NCI-H526 treated with DMSO at 0.1 percent for 48 hours (cell line): ENCODE measurements around the gene ANO2.

Source experiments
- DNase-seq: peaks from one replicate; lab custom pipeline; 2025; lab: John Stamatoyannopoulos, UW

Gene ANO2

GRCh38 chr12:5723711-5724252 is 221.3 kb downstream of the ANO2 start:
- DNase-seq = no peak

DNA sequence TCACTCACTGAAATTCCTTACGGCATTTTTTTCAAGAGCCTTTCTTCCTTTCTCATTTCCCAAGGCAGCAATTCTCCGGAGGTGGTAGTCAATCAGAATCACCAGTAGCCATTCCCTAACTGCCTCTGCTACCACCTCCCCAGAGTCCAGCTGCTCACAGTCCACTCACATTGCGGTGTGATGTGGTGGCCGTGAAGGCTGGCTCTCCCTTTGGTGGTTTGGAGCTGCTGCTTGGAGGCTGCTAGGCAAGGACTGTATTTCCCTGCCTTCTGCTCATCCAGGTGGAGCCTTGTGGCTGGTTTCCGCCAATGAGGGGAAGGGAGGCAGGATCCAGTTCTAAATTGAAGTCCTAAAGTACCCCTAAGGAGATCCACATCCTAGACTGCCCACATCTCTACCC is 222.0 kb downstream of the ANO2 start:
- DNase-seq = no peak

DNA sequence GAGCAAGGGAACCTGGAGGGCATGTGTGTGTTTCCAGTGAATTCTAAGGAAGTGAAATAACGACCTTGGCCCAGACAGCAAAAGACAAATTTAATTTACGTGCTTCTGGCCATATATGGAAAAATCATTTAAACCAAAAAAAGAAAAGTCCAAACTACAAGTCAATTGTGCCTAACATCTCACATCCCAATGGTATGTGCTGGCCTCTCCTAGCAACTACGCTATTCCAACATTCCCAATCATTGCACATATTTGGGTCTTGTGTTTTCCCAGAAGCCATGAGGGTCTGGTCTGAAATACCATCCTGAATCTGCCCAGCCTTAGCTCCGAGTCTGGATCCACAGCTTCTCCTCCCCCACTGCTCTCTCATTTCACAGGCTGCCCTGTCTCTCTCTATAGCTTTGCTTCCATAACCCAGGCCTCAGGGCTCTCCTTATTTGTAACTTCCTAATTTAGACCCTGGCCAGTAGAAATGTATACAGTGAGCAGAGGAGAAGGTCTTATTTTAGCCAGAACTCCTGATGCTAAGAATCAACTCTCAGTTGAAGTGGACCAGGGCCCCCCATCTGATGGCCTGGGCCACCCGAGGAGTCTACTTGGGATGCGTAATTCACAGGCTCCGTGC is 224.6 kb downstream of the ANO2 start:
- no peak for DNase-seq

GRCh38 chr12:5718680-5719079 is 226.4 kb downstream of the ANO2 start:
- DNase-seq = no peak

DNA sequence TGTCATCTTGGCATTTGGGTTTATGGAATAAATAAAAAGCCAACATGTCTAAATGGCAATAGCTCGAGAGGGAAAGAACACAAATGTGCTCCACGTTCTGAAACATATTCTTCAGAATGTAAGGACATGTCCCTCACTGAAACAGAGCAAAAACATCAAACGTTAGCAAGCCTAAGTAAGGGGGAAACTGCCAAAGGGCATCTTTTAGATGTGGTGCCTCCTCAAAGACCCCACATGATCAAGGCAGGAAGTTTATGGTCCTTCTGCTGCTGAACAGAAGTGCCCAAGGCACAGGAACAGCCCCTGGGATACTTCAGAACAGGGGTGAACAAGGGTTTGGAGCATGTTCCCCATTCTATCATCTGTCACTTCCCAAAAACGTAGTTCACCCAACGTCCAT is 227.0 kb downstream of the ANO2 start:
- no peak for DNase-seq

- DNase-seq = no peak
These were observed 228.1 kb downstream of the ANO2 start for GRCh38 chr12:5716976-5717375.

GRCh38 chr12:5716201-5716600 is 228.9 kb downstream of the ANO2 start:
- DNase-seq = no peak

DNA sequence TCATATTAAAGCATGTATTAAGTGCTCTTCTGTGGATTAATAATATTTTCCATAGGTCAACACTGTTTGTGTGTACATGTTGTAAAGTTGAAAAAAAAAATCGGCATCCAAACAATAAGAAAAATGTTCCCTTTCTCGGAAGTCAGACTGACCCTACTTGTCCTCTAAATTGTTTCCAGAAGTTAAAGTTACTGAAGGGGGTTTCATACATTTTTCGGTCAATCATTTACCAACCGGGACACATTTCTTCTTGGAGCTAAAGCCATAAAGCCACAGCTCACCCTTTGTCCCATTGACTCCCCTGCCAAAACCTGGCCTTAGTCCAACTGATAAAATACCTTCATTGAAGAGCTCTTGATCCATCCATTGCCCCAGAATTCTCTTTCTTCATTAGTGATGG is 230.0 kb downstream of the ANO2 start:
- no peak for DNase-seq

DNA sequence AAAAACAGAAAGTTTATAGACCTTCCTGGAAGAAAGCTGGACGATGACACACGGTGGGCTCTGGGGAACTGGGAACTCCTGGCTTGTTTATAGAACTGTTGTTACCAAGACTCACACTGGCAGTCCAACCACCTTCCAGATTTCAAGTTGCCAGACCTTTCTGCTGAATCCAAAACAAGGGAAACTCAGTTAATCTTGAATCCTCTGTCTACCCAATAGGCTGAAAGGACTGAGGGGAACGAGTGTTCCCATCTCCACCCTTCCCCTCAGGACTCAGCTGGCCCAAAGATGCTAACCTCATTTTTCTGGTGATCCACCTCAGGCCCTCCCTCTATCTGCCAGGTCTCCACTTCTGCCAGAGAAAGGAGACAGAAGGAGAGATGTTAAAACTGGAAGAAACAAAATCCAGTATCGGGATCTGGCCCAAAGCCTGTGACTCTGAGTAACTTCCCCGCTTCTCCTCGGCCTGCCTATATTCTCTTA is 231.4 kb downstream of the ANO2 start:
- DNase-seq = no peak

DNA sequence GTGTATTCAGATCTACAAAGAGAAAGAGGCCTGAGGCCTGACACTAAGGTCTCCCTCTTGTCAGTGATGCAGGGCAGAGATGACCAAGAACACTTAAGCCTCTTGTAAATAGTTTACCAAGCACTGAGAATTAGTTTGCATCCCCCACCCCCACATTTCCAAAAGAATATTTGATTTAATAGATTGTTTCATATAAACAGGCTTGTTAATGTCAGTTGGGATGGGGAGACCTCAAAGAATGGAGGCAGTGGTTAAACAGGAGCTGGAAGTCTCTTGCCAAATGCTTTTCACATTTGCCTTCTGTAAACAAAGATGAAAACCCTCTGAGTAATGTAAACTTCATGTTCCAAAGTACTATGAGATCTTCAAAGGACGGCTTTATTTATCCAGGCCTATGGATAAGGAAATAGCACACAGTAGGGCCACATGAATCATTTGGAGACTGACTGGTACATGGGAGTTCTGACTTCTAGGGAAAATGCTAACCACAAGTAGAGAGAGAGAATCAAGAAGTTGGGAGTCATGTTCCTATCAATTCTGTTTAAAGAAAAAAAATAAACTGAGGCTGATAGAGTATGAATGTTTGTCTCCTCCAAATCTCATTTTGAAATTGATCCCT is 234.7 kb downstream of the ANO2 start:
- no peak for DNase-seq

GRCh38 chr12:5708371-5708770 is 236.7 kb downstream of the ANO2 start:
- DNase-seq = no peak

DNA sequence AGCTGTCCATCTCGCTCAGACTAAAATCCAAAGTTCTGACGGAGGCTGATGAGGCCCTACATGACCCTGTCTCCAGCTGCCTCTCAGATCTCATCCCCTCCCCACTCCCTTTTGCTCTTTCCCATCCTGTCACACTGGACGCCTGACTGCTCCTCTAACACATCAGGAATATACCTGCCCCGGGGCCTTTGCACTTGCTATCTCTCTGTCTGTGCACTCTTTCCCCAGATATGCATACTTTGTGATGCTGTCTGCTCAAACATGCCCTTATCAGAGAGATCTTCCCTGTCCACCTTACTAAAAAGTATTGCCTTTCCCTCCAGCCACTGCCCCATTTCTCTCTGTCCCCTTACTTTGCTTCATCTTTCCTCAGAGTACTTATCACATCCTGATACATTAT is 238.8 kb downstream of the ANO2 start:
- no peak for DNase-seq

DNA sequence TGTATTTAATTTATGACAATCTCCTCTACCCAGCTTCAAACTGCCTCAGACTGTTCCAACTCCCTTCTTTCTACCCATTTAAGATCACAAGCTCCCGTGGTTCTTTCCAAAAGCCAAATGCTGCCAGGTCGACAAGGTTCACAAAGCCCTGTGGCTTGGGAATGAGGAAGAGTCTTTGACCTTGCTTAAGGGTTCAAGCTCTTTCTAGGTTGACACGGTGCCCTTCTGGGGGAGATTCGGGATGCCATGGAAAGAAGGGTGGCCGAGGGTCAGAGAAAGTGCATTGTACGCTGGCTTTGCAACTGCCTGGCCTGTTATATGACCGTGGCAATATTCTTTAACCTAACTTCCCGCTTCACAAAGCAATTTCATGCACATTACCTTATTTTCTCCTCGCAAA is 239.3 kb downstream of the ANO2 start:
- no peak for DNase-seq

DNA sequence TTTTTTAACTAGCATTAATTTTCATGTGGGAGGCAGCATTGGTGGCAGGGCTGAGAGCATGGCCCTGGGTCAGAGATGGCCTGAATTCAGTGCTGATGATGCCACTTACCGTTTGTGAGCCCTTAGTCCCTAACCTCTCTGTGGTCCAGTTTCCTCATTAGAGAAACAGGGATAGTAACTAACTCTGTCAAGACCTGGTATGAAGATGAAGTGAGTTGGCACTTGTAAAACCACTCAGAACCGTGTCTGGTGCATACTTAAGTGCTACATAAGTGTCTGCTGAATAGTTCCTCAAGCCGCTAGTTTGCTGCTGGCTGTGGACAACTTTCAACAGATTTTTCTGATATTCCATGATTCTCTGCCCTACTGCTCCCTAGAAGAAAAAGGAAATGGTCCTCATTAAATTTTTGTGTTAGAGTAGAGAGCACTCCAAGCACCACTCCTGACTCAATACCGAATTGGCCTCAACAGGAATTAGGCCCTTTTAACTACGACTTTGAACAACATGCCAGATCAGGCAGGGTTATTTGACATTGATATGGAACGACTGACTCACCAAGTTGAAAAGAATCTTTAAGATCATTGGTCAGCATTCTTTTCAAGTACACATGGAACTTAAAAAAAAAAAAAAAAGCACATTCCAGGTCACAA is 250.2 kb downstream of the ANO2 start:
- no peak for DNase-seq

- DNase-seq = no peak
These were observed 252.2 kb downstream of the ANO2 start for GRCh38 chr12:5692850-5693249.

DNA sequence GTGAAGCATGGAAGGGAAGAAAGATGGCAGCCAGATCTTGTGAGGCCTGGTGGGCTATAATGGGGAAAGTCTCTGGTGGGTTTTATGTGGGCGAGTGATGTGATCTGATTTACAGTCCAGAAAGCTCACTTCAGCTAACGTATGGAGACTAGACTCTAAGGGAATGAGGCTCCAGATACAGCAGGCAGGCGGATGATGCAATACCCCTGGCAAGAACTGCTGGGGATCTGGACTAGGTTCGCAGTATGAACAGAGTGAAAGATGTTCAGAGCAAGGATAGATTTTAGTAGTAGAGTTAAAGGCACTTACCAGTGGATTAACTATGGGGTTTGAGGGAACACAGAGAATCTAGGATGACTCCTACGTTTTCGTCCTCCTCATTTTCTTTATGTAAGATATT is 253.1 kb downstream of the ANO2 start:
- no peak for DNase-seq

DNA sequence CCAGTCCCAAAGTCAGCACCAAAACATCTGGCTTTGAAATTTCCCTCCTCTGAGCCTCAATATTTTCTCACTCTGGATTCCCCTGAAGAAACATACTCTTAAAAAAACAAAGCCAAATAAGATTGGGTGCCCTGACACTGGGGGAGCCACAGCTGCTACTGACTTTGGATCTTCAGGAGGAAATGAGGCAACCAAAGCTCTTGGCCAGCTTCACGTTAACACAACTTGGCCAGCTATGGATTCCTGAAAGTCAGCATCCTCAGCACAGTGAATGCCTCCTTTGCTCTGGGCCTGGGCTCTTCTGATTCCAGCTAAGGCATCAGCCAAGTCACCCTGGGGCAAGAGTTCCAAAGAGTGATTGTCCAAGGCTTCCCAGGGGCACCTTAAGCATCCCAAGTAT is 254.8 kb downstream of the ANO2 start:
- DNase-seq = no peak

DNA sequence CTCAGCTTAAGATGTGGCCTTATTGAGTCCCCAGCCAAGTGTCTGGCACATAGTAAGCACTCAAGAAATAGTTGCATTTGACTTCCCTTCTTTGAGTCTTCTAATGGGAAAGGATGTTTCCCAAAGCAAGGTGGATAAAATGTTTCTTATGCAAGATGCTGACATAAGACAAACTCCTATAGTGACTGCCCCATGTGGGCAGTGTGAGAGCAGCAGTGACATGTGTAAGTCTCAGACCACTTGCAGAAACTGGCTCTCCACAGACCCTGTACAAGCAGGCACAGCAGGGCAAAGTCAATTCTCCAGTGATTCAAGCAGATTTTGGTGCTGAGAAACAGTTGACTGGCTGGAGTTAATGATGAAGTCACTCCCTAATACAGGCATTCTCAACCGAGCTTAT is 255.3 kb downstream of the ANO2 start:
- no peak for DNase-seq

DNA sequence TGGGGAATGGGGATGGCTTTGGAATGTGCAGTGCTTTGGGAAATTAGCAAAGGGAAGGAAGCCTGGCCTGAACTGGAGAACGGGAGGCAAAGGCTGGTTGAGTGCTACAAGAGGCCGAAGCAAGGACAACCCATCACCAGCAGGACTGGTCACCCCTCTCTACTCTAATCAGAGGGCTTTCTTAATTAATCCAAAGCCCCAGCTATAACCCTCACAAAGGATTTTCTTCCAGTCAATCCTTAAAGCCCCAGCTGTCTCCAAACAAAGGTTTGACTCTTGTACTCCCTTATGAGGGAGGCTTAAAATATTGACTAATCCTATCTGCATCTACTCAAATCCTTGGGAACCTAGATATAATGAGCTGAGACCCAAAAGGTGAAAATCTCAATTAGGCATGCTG is 256.8 kb downstream of the ANO2 start:
- DNase-seq = no peak

GRCh38 chr12:5685935-5686334 is 259.1 kb downstream of the ANO2 start:
- DNase-seq = no peak

GRCh38 chr12:5684989-5685388 is 260.1 kb downstream of the ANO2 start:
- DNase-seq = no peak

GRCh38 chr12:5682581-5682980 is 262.5 kb downstream of the ANO2 start:
- DNase-seq = no peak

- no peak for DNase-seq
These were observed 266.9 kb downstream of the ANO2 start for GRCh38 chr12:5678176-5678575.
